GM19025 (cell line): ENCODE results near the gene ELP1.
A peak's percentile ranks its signal among the peaks of the same experiment; 100 is the strongest.
"Not testable (repeated sequence)": the region's sequence is repeated elsewhere in the genome, so short reads cannot be mapped to it uniquely, and the experiment has no call there.

Experiments
- ATAC-seq: cut with Tn5 transposase; IDR thresholded peaks from one replicate; pipeline ENCODE4 v1.9.1; 2021; ENCODE audit warnings: mild to moderate bottlenecking, low read depth, moderate library complexity; ENCODE audit not compliant: unreplicated experiment

Gene ELP1

GRCh38 chr9:108934323-108934893 lies 484 bp upstream of the ELP1 start, which contains the start of gene ABITRAM:
ABITRAM (plus strand) TSS chr9:108934400; CDS start chr9:108934487, 87 bp downstream.
- peak; percentile 81 for ATAC-seq

- no peak for ATAC-seq
Measured at GRCh38 chr9:108933231-108933717, 650 bp downstream of the ELP1 start.

- ATAC-seq: no peak
Measured at GRCh38 chr9:108928386-108928785, 5.5 kb downstream of the ELP1 start.

- no peak for ATAC-seq
Measured at GRCh38 chr9:108924466-108924865, 9.5 kb downstream of the ELP1 start.

- no peak for ATAC-seq
Measured at GRCh38 chr9:108921200-108921599, 12.7 kb downstream of the ELP1 start.

GRCh38 chr9:108920401-108920800 lies 13.5 kb downstream of the ELP1 start:
- not testable (repeated sequence) for ATAC-seq

GRCh38 chr9:108919517-108919916 lies 14.4 kb downstream of the ELP1 start:
- no peak for ATAC-seq

GRCh38 chr9:108913391-108913790 lies 20.5 kb downstream of the ELP1 start:
- ATAC-seq: no peak

GRCh38 chr9:108911820-108912219 lies 22.1 kb downstream of the ELP1 start:
- ATAC-seq: no peak

GRCh38 chr9:108910914-108911313 lies 23.0 kb downstream of the ELP1 start:
- ATAC-seq: no peak

- no peak for ATAC-seq
Measured at GRCh38 chr9:108910402-108910801, 23.5 kb downstream of the ELP1 start.

- ATAC-seq: no peak
Measured at GRCh38 chr9:108905494-108905893, 28.4 kb downstream of the ELP1 start.

- no peak for ATAC-seq
Measured at GRCh38 chr9:108904161-108904560, 29.8 kb downstream of the ELP1 start.

GRCh38 chr9:108903420-108904103 lies 30.4 kb downstream of the ELP1 start:
- no peak for ATAC-seq

GRCh38 chr9:108900176-108900575 lies 33.7 kb downstream of the ELP1 start:
- no peak for ATAC-seq

- ATAC-seq: not testable (repeated sequence)
Measured at GRCh38 chr9:108899023-108899695, 34.8 kb downstream of the ELP1 start.

- no peak for ATAC-seq
Measured at GRCh38 chr9:108897324-108898096, 36.4 kb downstream of the ELP1 start.

GRCh38 chr9:108894225-108894997 lies 39.5 kb downstream of the ELP1 start:
- no peak for ATAC-seq

- no peak for ATAC-seq
Measured at GRCh38 chr9:108889649-108890067, 44.3 kb downstream of the ELP1 start.
